GM12892 (cell line): ENCODE measurements around the gene MPP4.

Source experiments
- DNase-seq: peaks from one replicate; pipeline ENCODE4 v3.0.0; 2011; ENCODE audit not compliant: insufficient read length
- FAIRE-seq: peaks from 2 replicates; lab custom pipeline; 2011; peaks lifted over from hg19 to GRCh38; lab: Jason Lieb, UNC
- POLR2A ChIP-seq: IDR thresholded peaks from 2 replicates; pipeline ENCODE4 v1.6.1; 2011; ENCODE audit warnings: low read depth, low read length, control low read depth
- POLR2AphosphoS5 ChIP-seq: IDR thresholded peaks from 2 replicates; pipeline ENCODE4 v1.6.1; 2011; ENCODE audit warnings: low read depth, low read length, control low read depth
- TAF1 ChIP-seq: IDR thresholded peaks from 2 replicates; pipeline ENCODE4 v1.6.1; 2011; ENCODE audit warnings: low read depth, mild to moderate bottlenecking, control low read depth, low read length, borderline replicate concordance

The MPP4 gene

GRCh38 chr2:201669865-201670264, 28.6 kb downstream of the MPP4 start:
- DNase-seq = no peak
- TF ChIP-seq POLR2AphosphoS5 (no peak), POLR2A (no peak), TAF1 (no peak)
- no peak for FAIRE-seq

- TF ChIP-seq POLR2A = no peak
- TF ChIP-seq POLR2AphosphoS5 = no peak
- TF ChIP-seq TAF1 = no peak
- FAIRE-seq (no peak), DNase-seq (no peak)
Measured at GRCh38 chr2:201668402-201668910, 30.0 kb downstream of the MPP4 start.

- FAIRE-seq = no peak
- DNase-seq = no peak
- TF ChIP-seq POLR2A (no peak), TAF1 (no peak), POLR2AphosphoS5 (no peak)
Measured at GRCh38 chr2:201664334-201664733, 34.1 kb downstream of the MPP4 start.

GRCh38 chr2:201661366-201661765, 37.1 kb downstream of the MPP4 start:
- FAIRE-seq (no peak), DNase-seq (no peak)
- TF ChIP-seq POLR2A (no peak), TAF1 (no peak), POLR2AphosphoS5 (no peak)

- DNase-seq = no peak
- TF ChIP-seq POLR2AphosphoS5 (no peak), POLR2A (no peak), TAF1 (no peak)
- FAIRE-seq = peak; percentile 42
Measured at GRCh38 chr2:201660293-201660895, 38.0 kb downstream of the MPP4 start.

- no peak for TF ChIP-seq POLR2A
- FAIRE-seq = no peak
- no peak for DNase-seq
Measured at GRCh38 chr2:201656740-201657139, 41.7 kb downstream of the MPP4 start.

- no peak for TF ChIP-seq TAF1
- TF ChIP-seq POLR2AphosphoS5 = no peak
- TF ChIP-seq POLR2A = no peak
- FAIRE-seq (no peak), DNase-seq (no peak)
Measured at GRCh38 chr2:201656102-201656501, 42.3 kb downstream of the MPP4 start.

GRCh38 chr2:201654616-201655384, 43.6 kb downstream of the MPP4 start:
- FAIRE-seq = no peak
- no peak for DNase-seq
- TF ChIP-seq POLR2AphosphoS5 (no peak), TAF1 (no peak), POLR2A (no peak)

- FAIRE-seq = no peak
- TF ChIP-seq POLR2A (no peak), TAF1 (no peak), POLR2AphosphoS5 (no peak)
- no peak for DNase-seq
Measured at GRCh38 chr2:201653221-201653620, 45.2 kb downstream of the MPP4 start.

GRCh38 chr2:201649442-201649841, 49.0 kb downstream of the MPP4 start:
- DNase-seq (no peak), FAIRE-seq (no peak)
- TF ChIP-seq POLR2A (no peak), POLR2AphosphoS5 (no peak), TAF1 (no peak)

- FAIRE-seq = no peak
- TF ChIP-seq POLR2AphosphoS5 = no peak
- no peak for TF ChIP-seq POLR2A
- no peak for TF ChIP-seq TAF1
- no peak for DNase-seq
Measured at GRCh38 chr2:201647431-201647830, 51.0 kb downstream of the MPP4 start.

- no peak for TF ChIP-seq POLR2A
- TF ChIP-seq TAF1 = no peak
- TF ChIP-seq POLR2AphosphoS5 = no peak
- no peak for FAIRE-seq
- DNase-seq = no peak
Measured at GRCh38 chr2:201644001-201644400, 54.4 kb downstream of the MPP4 start.
